SH-SY5Y (cell line): Measurements from ENCODE around the gene FBRS.

Experiments used
- GATA2 ChIP-seq: IDR thresholded peaks from 2 replicates; pipeline ENCODE4 v1.6.1; 2011; ENCODE audit warnings: mild to moderate bottlenecking, low read depth, low read length
- GATA3 ChIP-seq: IDR thresholded peaks from 2 replicates; pipeline ENCODE4 v1.6.1; 2011; ENCODE audit warnings: low read depth, mild to moderate bottlenecking, low read length, moderate library complexity

DNA sequence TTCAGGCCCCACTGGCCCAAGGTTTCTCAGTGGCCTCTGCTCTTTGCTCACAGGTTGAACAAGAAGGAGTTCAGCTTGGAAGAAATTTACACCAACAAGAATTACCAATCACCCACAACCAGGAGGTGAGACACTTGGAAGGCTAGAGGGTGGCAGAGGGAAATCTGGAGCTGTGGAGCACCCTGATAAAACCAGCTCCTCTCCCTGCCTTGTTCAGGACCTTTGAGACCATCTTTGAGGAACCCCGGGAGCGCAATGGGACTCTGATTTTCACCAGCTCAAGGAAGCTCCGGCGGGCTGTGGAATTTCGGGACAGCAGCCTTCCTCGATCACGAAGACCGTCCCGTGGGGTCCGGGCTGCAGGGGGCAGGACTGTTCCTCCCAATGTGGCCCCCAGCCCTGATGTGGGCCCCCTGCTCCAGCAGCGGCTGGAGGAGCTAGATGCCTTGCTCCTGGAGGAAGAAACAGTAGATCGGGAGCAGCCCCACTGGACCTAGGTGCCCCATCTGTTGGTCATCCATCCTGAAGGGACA is 2.4 kb upstream of the FBRS start:
- no peak for TF ChIP-seq GATA2
- no peak for TF ChIP-seq GATA3
